Prostate gland (tissue), 2 donors: Measurements from ENCODE around the gene INO80B. TPM values are rescaled to one million over a fixed set of nuclear protein-coding genes. Genes with fewer than 3 reads are reported as not detected.

ENCODE experiments used
- DNase-seq: peaks from one replicate; pipeline ENCODE4 v3.0.0-alpha.2; 2019; ENCODE audit warnings: low spot score
- H3K27ac ChIP-seq, 2 donors: fragments of 200-600 bp; sonication (generic); 2 replicates each; pipeline ENCODE4 v1.5.1; 2017 to 2019
- H3K27me3 ChIP-seq: fragments of 200-600 bp; sonication (generic); replicated peaks from 2 replicates; pipeline ENCODE4 v1.5.1; 2019; ENCODE audit not compliant: insufficient read depth
- H3K36me3 ChIP-seq, 2 donors: fragments of 200-600 bp; sonication (generic); 1 replicate in 1 of 2; 2 replicates in 1 of 2; pipeline versions ENCODE4 v1.5.1 to v1.8.1; 2017 to 2019
- H3K4me1 ChIP-seq: fragments of 200-600 bp; sonication (generic); replicated peaks from 2 replicates; pipeline ENCODE4 v1.5.1; 2019
- H3K4me3 ChIP-seq, 2 donors: fragments of 200-600 bp; sonication (generic); 2 replicates each; pipeline ENCODE4 v1.5.1; 2017 to 2019
- H3K9me3 ChIP-seq: fragments of 200-600 bp; sonication (generic); 2 replicates; pipeline ENCODE4 v1.5.1; 2017
- POLR2A ChIP-seq: fragments of 450-650 bp; IDR thresholded peaks from one replicate; pipeline ENCODE4 v1.6.1; 2016; ENCODE audit warnings: antibody characterized with exemption, mild to moderate bottlenecking
- POLR2AphosphoS5 ChIP-seq: sonication (generic); formaldehyde crosslinking; IDR thresholded peaks from one replicate; pipeline ENCODE4 v1.6.1; 2017; ENCODE audit warnings: antibody characterized with exemption
- WGBS: methylation state at CpG from one replicate; pipeline ENCODE4 v1.1.5; 2018; 5-methylcytosine and 5-hydroxymethylcytosine counted together
- intact Hi-C: fragments of 100-400 bp; cut with DNase I; formaldehyde crosslinking; loops from one replicate; pipeline ENCODE4 v1.14.2; 2022
- total RNA-seq, 2 donors: library from RNA; depleted of rRNA; stranded (reverse); fragments of >200 nt; gene quantifications; one replicate each; pipeline ENCODE4 v1.1.0, GENCODE V29; 2016
- TF ChIP-seq, protein P1 (sequence below), 4 experiments: fragments of 200-600 bp in 2 of 4; fragments of 450-650 bp in 2 of 4; sonication (generic) in 2 of 4; IDR thresholded peaks; 1 replicate in 3 of 4; 2 replicates in 1 of 4; pipeline ENCODE4 v1.5.1; 2016 to 2019; ENCODE audit warnings: antibody characterized with exemption in 4 of 4, mild to moderate bottlenecking in 2 of 4, moderate library complexity in 2 of 4

The INO80B gene
- total RNA-seq, 2 donors from 2014 or later: 28.3 to 46.7 TPM

DNA sequence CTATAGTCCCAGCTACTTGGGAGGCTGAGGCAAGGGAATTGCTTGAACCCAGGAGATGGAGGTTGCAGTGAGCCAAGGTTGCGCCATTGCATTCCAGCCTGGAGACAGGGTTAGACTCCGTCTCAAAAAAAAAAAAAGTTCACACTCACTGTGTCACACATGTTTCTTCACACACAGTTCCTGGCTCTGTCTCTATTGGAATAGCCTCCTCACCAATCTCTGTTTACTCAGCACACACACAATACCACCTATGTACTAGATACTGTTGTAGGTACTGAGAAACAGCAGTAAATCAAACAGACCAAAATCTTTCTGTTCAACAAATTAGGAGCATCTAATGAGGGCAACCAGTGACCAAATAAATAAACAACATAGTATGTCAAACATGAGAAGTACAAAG is 31.3 kb downstream of the INO80B start:
- intact Hi-C loops: no loop called here
- H3K4me3 ChIP-seq: no peak overlapping the region
- peaks cover 7% of the 10 kb centered on the region for H3K4me1 ChIP-seq
- 87% methylated on average over 2 of the region's 2 CpGs for whole genome bisulfite sequencing
- H3K9me3 ChIP-seq: no peaks in the 10 kb centered on the region
- DNase-seq: no peak
- no peak overlapping the region for H3K27ac ChIP-seq
- H3K27me3 ChIP-seq: no peaks in the 10 kb centered on the region
- no peak for TF ChIP-seq POLR2A
- H3K36me3 ChIP-seq: peaks cover 0 to 5% of the 10 kb centered on the region in 2 donors

DNA sequence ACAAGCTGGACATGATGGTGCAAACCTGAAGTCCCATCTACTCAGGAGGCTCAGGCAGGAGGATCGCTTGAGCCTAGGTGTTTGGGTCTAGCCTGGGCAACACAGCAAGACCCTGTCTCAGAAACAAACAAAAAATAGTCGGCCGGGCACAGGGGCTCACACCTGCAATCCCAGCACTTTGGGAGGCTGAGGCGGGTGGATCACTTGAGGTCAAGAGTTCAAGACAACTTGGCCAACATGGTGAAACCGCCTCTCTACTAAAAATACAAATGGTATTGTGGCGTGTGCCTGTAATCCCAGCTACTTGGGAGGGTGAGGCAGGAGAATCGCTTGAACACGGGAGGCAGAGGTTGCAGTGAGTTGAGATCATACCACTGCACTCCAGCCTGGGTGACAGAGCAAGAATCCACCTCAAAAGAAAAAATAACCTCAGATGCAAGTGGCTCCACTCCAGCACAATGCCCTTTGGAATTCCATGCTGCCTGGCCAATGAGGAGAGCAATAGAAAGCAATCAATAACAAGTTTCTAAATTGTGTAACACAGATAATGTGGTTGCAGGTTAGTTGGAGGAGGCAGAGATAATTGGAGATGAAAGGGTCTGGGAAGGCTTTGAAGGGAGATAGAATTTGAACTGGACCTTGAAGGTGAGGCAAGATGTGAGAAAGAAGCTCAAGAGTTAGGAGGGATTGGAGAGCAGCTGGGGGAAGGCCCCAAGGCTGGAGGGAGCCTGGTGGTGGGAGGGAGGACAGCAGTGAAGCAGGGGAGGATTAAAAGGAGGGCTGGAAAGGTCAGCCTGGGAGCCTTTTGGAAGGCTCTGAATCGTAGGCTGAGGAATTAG is 34.0 kb downstream of the INO80B start:
- no peak overlapping the region for H3K27ac ChIP-seq
- no peaks in the 10 kb centered on the region for H3K4me1 ChIP-seq
- no peaks in the 10 kb centered on the region for H3K9me3 ChIP-seq
- no peaks in the 10 kb centered on the region for H3K27me3 ChIP-seq
- DNase-seq: no peak
- TF ChIP-seq POLR2AphosphoS5 (no peak), POLR2A (no peak)
- TF ChIP-seq, protein P1, sequence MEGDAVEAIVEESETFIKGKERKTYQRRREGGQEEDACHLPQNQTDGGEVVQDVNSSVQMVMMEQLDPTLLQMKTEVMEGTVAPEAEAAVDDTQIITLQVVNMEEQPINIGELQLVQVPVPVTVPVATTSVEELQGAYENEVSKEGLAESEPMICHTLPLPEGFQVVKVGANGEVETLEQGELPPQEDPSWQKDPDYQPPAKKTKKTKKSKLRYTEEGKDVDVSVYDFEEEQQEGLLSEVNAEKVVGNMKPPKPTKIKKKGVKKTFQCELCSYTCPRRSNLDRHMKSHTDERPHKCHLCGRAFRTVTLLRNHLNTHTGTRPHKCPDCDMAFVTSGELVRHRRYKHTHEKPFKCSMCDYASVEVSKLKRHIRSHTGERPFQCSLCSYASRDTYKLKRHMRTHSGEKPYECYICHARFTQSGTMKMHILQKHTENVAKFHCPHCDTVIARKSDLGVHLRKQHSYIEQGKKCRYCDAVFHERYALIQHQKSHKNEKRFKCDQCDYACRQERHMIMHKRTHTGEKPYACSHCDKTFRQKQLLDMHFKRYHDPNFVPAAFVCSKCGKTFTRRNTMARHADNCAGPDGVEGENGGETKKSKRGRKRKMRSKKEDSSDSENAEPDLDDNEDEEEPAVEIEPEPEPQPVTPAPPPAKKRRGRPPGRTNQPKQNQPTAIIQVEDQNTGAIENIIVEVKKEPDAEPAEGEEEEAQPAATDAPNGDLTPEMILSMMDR (IDR thresholded peaks at IDR 0.05): no peak
- 92% methylated on average over 9 of the region's 9 CpGs for WGBS
- peaks cover 17 to 24% of the 10 kb centered on the region in 2 donors for H3K36me3 ChIP-seq
- intact Hi-C loops: no loop called here
- H3K4me3 ChIP-seq: no peak overlapping the region

DNA sequence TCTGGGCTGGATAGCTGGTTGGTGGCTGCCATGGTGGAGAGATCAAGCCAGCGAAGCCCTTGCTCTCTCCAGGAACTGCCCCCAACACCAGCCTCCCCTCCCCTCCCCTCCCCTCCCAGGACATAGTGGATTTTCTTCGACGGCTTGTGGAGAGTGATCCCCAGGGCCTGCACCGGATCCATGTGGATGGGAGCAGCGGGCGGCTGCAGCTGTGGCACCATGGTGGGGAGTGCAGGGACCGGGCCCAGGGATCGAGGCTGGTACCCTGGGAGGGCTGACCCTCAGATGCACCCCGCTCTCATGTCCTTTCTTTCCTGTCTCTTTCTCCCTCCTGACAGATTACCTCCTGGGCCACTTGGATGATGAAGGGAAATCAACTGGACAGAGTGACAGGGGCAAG is 35.0 kb downstream of the INO80B start:
- Histone ChIP-seq H3K27me3 (no peaks in the 10 kb centered on the region), H3K9me3 (no peaks in the 10 kb centered on the region), H3K27ac (no peak overlapping the region), H3K36me3 (peaks cover 17 to 24% of the 10 kb centered on the region in 2 donors), H3K4me1 (no peaks in the 10 kb centered on the region), H3K4me3 (no peak overlapping the region)
- no peak for DNase-seq
- 92% methylated on average over 9 of the region's 9 CpGs for WGBS
- TF ChIP-seq POLR2AphosphoS5: no peak
- TF ChIP-seq, protein P1 (IDR thresholded peaks at IDR 0.05): no peak
- TF ChIP-seq POLR2A: no peak
- intact Hi-C loops: no loop called here

DNA sequence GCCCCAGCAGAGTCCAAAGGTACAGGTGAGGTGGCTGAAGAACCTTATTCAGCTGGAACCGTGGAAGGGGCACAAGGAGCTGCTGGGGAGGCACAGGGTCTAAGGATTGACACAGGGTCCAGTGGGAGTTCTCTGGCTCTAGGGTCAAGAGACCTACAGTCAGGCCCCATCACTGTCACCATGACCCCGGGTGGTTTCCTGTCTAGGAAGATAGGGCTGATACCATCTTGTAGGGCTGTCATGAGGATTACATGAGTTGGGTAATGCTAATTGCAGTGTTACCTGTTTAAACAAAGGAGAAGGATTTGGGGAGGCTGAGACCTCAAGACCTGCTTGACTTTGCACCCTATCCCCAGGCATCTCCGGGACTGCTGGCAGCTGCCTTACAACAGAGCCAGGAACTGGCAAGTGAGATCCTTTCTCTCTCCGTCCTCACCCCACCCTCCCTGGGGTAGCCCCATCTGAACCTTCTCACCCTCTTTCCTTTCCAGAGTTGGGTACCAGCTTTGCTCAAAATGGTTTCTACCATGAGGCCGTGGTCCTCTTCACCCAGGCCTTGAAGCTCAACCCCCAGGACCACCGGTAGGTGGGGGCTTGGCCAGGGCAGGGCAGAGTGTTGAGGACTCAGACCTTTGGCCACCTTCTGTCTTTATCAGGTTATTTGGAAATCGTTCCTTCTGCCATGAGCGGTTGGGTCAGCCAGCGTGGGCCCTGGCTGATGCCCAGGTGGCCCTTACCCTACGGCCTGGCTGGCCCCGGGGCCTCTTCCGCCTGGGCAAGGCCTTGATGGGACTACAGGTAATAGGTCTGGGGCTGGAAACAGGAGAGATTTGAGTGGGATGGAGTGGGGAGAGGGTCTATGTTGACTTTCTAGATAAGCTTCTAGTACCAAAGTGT is 37.0 kb downstream of the INO80B start:
- H3K27ac ChIP-seq: no peak overlapping the region
- DNase-seq: no peak
- TF ChIP-seq POLR2AphosphoS5: no peak
- no peak for TF ChIP-seq POLR2A
- 92% methylated on average over 12 of the region's 12 CpGs for WGBS
- no peaks in the 10 kb centered on the region for H3K4me1 ChIP-seq
- no peaks in the 10 kb centered on the region for H3K27me3 ChIP-seq
- intact Hi-C loops: no loop called here
- no peak overlapping the region for H3K4me3 ChIP-seq
- no peaks in the 10 kb centered on the region for H3K9me3 ChIP-seq
- peaks cover 17 to 24% of the 10 kb centered on the region in 2 donors for H3K36me3 ChIP-seq

DNA sequence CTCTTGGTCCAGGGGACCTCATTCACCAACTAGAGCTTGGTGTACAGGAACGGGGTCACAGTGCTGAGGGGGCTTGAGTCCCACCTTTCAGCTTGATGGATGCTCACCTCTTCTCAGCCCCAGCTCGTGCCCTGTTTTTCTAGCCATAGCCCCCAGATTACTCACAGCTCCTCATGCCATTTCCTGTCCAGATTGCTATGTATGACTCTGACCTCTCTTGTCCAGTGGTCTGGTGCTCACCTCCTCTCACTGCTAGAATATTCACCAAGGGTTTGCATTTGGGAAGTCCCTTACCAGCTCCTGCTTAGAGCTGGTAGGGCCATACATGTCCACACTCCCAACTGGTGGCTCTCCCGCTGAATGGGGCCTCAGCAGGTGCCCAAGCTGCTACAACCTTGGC is 38.7 kb downstream of the INO80B start:
- no peak for TF ChIP-seq POLR2A
- TF ChIP-seq, protein P1 (IDR thresholded peaks at IDR 0.05): no peak
- TF ChIP-seq POLR2AphosphoS5: no peak
- H3K4me3 ChIP-seq: no peak overlapping the region
- H3K9me3 ChIP-seq: no peaks in the 10 kb centered on the region
- intact Hi-C loops: no loop called here
- WGBS: 92% methylated on average over 3 of the region's 3 CpGs
- peaks cover 17 to 24% of the 10 kb centered on the region in 2 donors for H3K36me3 ChIP-seq
- no peaks in the 10 kb centered on the region for H3K4me1 ChIP-seq
- DNase-seq: no peak
- H3K27ac ChIP-seq: no peak overlapping the region
- H3K27me3 ChIP-seq: peaks cover 5% of the 10 kb centered on the region
